IMR-90 (cell line): Measurements from ENCODE around the gene SLC35D1. TPM values are rescaled to one million over a fixed set of nuclear protein-coding genes. Genes with fewer than 3 reads are reported as not detected.
"Not testable (repeated sequence)": the region's sequence is repeated elsewhere in the genome, so short reads cannot be mapped to it uniquely, and the experiment has no call there.

Experiments
- ATAC-seq: fragments of 200-7000 bp; cut with Tn5 transposase; 2 replicates; pipeline ENCODE4 v1.9.1; 2020; ENCODE audit warnings: low read depth, mild to moderate bottlenecking, moderate library complexity
- BruUV-seq: library from RNA; stranded (reverse); fragments of 400-500 nt; replicated peaks from 2 replicates; lab custom pipeline; 2021; lab: Mats Ljungman, UMichigan
- CTCF ChIA-PET: fragments of 300-600 bp; formaldehyde crosslinking; extraction: SDS; loops from one replicate; lab custom pipeline; 2021; ENCODE audit warnings: antibody characterized with exemption; lab: Yijun Ruan, JAX
- POLR2A ChIA-PET: fragments of 300-600 bp; sonication (Branson Sonifier 250); formaldehyde crosslinking; loops from one replicate; lab custom pipeline; 2022; ENCODE audit warnings: antibody characterized with exemption; ENCODE audit not compliant: unreplicated experiment; lab: Charles Lee
- DNase-seq: peaks from one replicate; pipeline ENCODE4 v3.0.0; 2013
- H2AFZ ChIP-seq: replicated peaks from 2 replicates; pipeline ENCODE3; 2013; ENCODE audit warnings: low read length, mild to moderate bottlenecking; ENCODE audit not compliant: poor library complexity
- H2AK5ac ChIP-seq: 2 replicates; pipeline ENCODE4 v1.6.1; 2013; ENCODE audit warnings: low read depth, low read length, inconsistent platforms
- H2AK9ac ChIP-seq: replicated peaks from 2 replicates; pipeline ENCODE3; 2013; ENCODE audit warnings: mild to moderate bottlenecking, low read depth, low read length, moderate library complexity; ENCODE audit not compliant: poor library complexity
- H2BK120ac ChIP-seq: 2 replicates; pipeline ENCODE4 v1.6.1; 2013; ENCODE audit warnings: low read depth, low read length, inconsistent platforms
- H2BK15ac ChIP-seq: 3 replicates; pipeline ENCODE4 v1.6.1; 2013; ENCODE audit warnings: low read depth, low read length, inconsistent platforms
- H2BK20ac ChIP-seq: 2 replicates; pipeline ENCODE4 v1.6.1; 2013; ENCODE audit warnings: low read depth, mild to moderate bottlenecking, inconsistent platforms, low read length, moderate library complexity
- H2BK5ac ChIP-seq: 2 replicates; pipeline ENCODE4 v1.6.1; 2013; ENCODE audit warnings: mild to moderate bottlenecking, low read depth, low read length, inconsistent platforms; ENCODE audit not compliant: poor library complexity, severe bottlenecking
- H3K14ac ChIP-seq: replicated peaks from 2 replicates; pipeline ENCODE4 v1.6.1; 2013; ENCODE audit warnings: low read depth, low read length, inconsistent platforms
- H3K18ac ChIP-seq: 2 replicates; pipeline ENCODE4 v1.6.1; 2013; ENCODE audit warnings: low read depth, low read length, control low read depth
- H3K23ac ChIP-seq: 2 replicates; pipeline ENCODE4 v1.6.1; 2013; ENCODE audit warnings: low read depth, low read length, inconsistent platforms
- H3K27ac ChIP-seq: 2 replicates; pipeline ENCODE4 v1.5.1; 2013; ENCODE audit warnings: mild to moderate bottlenecking, control low read depth, low read length; ENCODE audit not compliant: insufficient read depth
- H3K27me3 ChIP-seq: 2 replicates; pipeline ENCODE4 v1.6.1; 2013; ENCODE audit warnings: low read length; ENCODE audit not compliant: control insufficient read depth, insufficient read depth
- H3K36me3 ChIP-seq: 2 replicates; pipeline ENCODE4 v1.6.1; 2013; ENCODE audit warnings: low read length, mixed read lengths; ENCODE audit not compliant: control insufficient read depth, insufficient read depth
- H3K4ac ChIP-seq: 2 replicates; pipeline ENCODE4 v1.6.1; 2013; ENCODE audit warnings: low read depth, low read length, inconsistent platforms
- H3K4me1 ChIP-seq: 2 replicates; pipeline ENCODE4 v1.6.1; 2013; ENCODE audit warnings: low read length, mixed read lengths; ENCODE audit not compliant: control insufficient read depth, insufficient read depth
- H3K4me2 ChIP-seq: 2 replicates; pipeline ENCODE4 v1.6.1; 2013; ENCODE audit warnings: low read depth, mild to moderate bottlenecking, control low read depth, low read length, moderate library complexity
- H3K4me3 ChIP-seq: 2 replicates; pipeline ENCODE4 v1.5.1; 2013; ENCODE audit warnings: low read depth, mild to moderate bottlenecking, control low read depth, low read length, moderate library complexity; ENCODE audit not compliant: insufficient read depth
- H3K56ac ChIP-seq: 2 replicates; pipeline ENCODE4 v1.6.1; 2013; ENCODE audit warnings: low read length, inconsistent platforms; ENCODE audit not compliant: insufficient read depth; ENCODE audit errors: extremely low read depth
- H3K79me1 ChIP-seq, 2 experiments: 2 replicates each; pipeline ENCODE4 v1.6.1; 2013; ENCODE audit warnings: low read length in 2 of 2, inconsistent platforms in 1 of 2, low read depth in 1 of 2
- H3K9ac ChIP-seq: 2 replicates; pipeline ENCODE4 v1.6.1; 2013; ENCODE audit warnings: low read depth, low read length, control low read depth
- H3K9me1 ChIP-seq: 2 replicates; pipeline ENCODE4 v1.6.1; 2013; ENCODE audit warnings: low read length, inconsistent platforms; ENCODE audit not compliant: insufficient read depth
- H3K9me3 ChIP-seq: 2 replicates; pipeline ENCODE4 v1.6.1; 2013; ENCODE audit warnings: low read length; ENCODE audit not compliant: control insufficient read depth, insufficient read depth
- H4K20me1 ChIP-seq: 2 replicates; pipeline ENCODE4 v1.6.1; 2013; ENCODE audit warnings: low read length, inconsistent platforms; ENCODE audit not compliant: insufficient read depth
- H4K5ac ChIP-seq: 2 replicates; pipeline ENCODE4 v1.6.1; 2013; ENCODE audit warnings: mild to moderate bottlenecking, low read depth, low read length, control low read depth
- H4K8ac ChIP-seq, 2 experiments: 2 replicates each; pipeline ENCODE4 v1.6.1; 2013; ENCODE audit warnings: low read depth in 2 of 2, low read length in 2 of 2, control low read depth in 1 of 2, inconsistent platforms in 1 of 2
- H4K91ac ChIP-seq: 2 replicates; pipeline ENCODE4 v1.6.1; 2013; ENCODE audit warnings: low read depth, low read length, inconsistent platforms; ENCODE audit not compliant: insufficient read depth
- ELK1 ChIP-seq: fragments of 150-350 bp; IDR thresholded peaks from 2 replicates; pipeline ENCODE4 v1.6.1; 2016; ENCODE audit warnings: low read depth, mild to moderate bottlenecking, low read length, moderate library complexity, borderline replicate concordance
- FOS ChIP-seq: fragments of 150-350 bp; IDR thresholded peaks from 2 replicates; pipeline ENCODE4 v1.6.1; 2016; ENCODE audit warnings: low read depth, low read length
- MAZ ChIP-seq: IDR thresholded peaks from 2 replicates; pipeline ENCODE4 v1.6.1; 2012; ENCODE audit warnings: low read depth, mild to moderate bottlenecking, low read length, improper control_type of control experiment, moderate library complexity, borderline replicate concordance
- MXI1 ChIP-seq: IDR thresholded peaks from 2 replicates; pipeline ENCODE4 v1.6.1; 2012; ENCODE audit warnings: low read depth, mild to moderate bottlenecking, low read length, moderate library complexity, borderline replicate concordance
- RFX5 ChIP-seq: IDR thresholded peaks from 2 replicates; pipeline ENCODE4 v1.8.0; 2012; ENCODE audit warnings: low read depth, mild to moderate bottlenecking, low read length, moderate library complexity
- SMC3 ChIP-seq: fragments of 150-350 bp; IDR thresholded peaks from 2 replicates; pipeline ENCODE4 v1.6.1; 2016; ENCODE audit warnings: low read depth, mild to moderate bottlenecking, antibody characterized with exemption, low read length, moderate library complexity
- WGBS, 2 experiments: methylation state at CpG; one replicate each; pipeline versions ENCODE4 v1.1.5 to v1.1.7; 2013; ENCODE audit warnings: missing lambda C conversion rate in 2 of 2; ENCODE audit not compliant: insufficient read length in 1 of 2; ENCODE audit errors: extremely low coverage in 2 of 2; 5-methylcytosine and 5-hydroxymethylcytosine counted together
- dilution Hi-C: fragments of 300-500 bp; cut with HindIII; formaldehyde crosslinking; loops from one replicate; pipeline ENCODE4 v1.14.3; 2018; ENCODE audit warnings: low sequenced_read_pairs; ENCODE audit not compliant: unreplicated experiment
- in situ Hi-C: fragments of 300-500 bp; cut with MboI; formaldehyde crosslinking; loops from 3 replicates; pipeline ENCODE4 v1.14.3; 2019; ENCODE audit warnings: low sequenced_read_pairs, inconsistent platforms, mixed read lengths
- intact Hi-C: fragments of 100-400 bp; cut with micrococcal nuclease; formaldehyde crosslinking; loops from 2 replicates; pipeline ENCODE4 v1.10.0; 2022
- polyA plus RNA-seq, 3 experiments: library from polyadenylated mRNA; depleted of rRNA; stranded (reverse); fragments of >200 nt; gene quantifications; 2 replicates each; pipeline ENCODE4 v1.2.3, GENCODE V29; 2012; ENCODE audit warnings: low replicate concordance in 1 of 3
- total RNA-seq: library from RNA; depleted of rRNA; stranded (reverse); fragments of >200 nt; gene quantifications from 2 replicates; pipeline ENCODE4 v1.2.3, GENCODE V29; 2012

SLC35D1 gene
- total and polyA plus RNA-seq, 2 of the 4 experiments (the other 2 are of a cell fraction) = 7.2 to 16.3 TPM

DNA sequence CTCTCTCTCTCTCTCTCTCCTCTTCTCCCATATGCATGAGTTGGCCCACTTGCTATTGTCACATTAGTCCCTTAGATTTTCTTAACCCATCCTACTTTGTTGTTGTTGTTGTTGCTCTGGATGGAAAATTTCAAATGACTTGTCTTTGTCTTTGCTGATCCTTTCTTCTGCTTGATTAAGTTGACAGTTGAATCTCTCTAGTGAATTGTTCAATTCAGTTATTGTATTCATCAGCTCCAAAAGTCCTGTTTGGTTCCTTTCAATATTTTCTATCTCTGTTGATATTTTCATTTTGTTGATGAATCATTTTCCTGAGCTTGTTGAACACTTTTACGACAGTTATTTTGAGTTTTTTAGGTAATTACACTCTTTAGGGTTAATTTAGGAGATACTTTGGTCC, 18.8 kb upstream of the SLC35D1 start:
- Histone ChIP-seq H4K91ac (no peak overlapping the region), H3K9me3 (peaks cover 7% of the 10 kb centered on the region), H4K5ac (no peak overlapping the region), H3K36me3 (no peaks in the 10 kb centered on the region), H3K9me1 (no peaks in the 10 kb centered on the region), H4K20me1 (no peaks in the 10 kb centered on the region), H3K14ac (no peak overlapping the region), H3K4me1 (no peaks in the 10 kb centered on the region), H2AK5ac (no peak overlapping the region), H3K9ac (no peak overlapping the region), H2AFZ (no peak overlapping the region), H3K23ac (no peak overlapping the region), H2AK9ac (no peak overlapping the region), H2BK20ac (no peak overlapping the region), H3K4me2 (no peak overlapping the region), H3K27me3 (peaks cover 5% of the 10 kb centered on the region; the same call in 1 of the 2 replicates), H3K27ac (no peak overlapping the region), H3K18ac (no peak overlapping the region), H3K4ac (no peak overlapping the region), H3K56ac (no peak overlapping the region), H2BK5ac (no peak overlapping the region), H2BK15ac (no peak overlapping the region), H3K4me3 (no peak overlapping the region), H3K79me1 (no peaks in the 10 kb centered on the region), H2BK120ac (no peak overlapping the region), H4K8ac (no peak overlapping the region)
- POLR2A ChIA-PET = interaction anchor here (0.6 kb wide), 1 partner anchor 103 kb away, joined by 5 read pairs; no protein-coding TSS in a partner anchor
- intact Hi-C loops (no loop called here), in situ Hi-C loops (no loop called here), dilution Hi-C loops (no loop called here)
- no TSS peak for BruUV-seq
- TF ChIP-seq FOS = no peak
- no peak for TF ChIP-seq MXI1
- no peak for TF ChIP-seq RFX5
- no peak for TF ChIP-seq ELK1
- no peak for TF ChIP-seq SMC3
- TF ChIP-seq MAZ = no peak
- ATAC-seq = no peak
- no CpG with 5 or more reads among the region's 1 CpG for whole genome bisulfite sequencing, 2 experiments
- DNase-seq = no peak
- CTCF ChIA-PET = no interaction called here

DNA sequence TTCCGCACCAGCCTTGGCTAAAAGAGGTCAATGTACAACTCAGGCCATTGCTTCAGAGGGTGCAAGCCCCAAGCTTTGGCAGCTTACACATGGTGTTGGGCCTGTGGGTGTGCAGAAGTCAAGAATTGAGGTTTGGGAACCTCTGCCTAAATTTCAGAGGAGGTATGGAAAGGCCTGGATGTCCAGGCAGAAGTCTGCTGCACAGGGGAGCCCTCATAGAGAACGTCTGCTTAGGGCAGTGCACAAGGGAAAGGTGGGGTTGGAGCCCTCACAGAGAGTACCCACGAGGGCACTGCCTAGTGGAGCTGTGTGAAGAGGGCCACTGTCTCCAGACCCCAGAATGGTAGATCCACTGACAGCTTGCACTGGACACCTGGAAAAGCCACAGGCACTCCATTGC, 13.7 kb upstream of the SLC35D1 start:
- H3K36me3 ChIP-seq, dilution Hi-C loops, DNase-seq, H2AK9ac ChIP-seq, H4K20me1 ChIP-seq, H2BK20ac ChIP-seq, H2BK5ac ChIP-seq, CTCF ChIA-PET, H3K14ac ChIP-seq, H3K18ac ChIP-seq, H3K4me1 ChIP-seq, H3K4me3 ChIP-seq, ATAC-seq, H4K91ac ChIP-seq, H4K5ac ChIP-seq, H2BK120ac ChIP-seq, H2BK15ac ChIP-seq, H2AK5ac ChIP-seq, BruUV-seq, H3K4me2 ChIP-seq, H3K9ac ChIP-seq, H4K8ac ChIP-seq, H3K4ac ChIP-seq, H3K9me3 ChIP-seq, H3K56ac ChIP-seq, H3K79me1 ChIP-seq, POLR2A ChIA-PET, H3K27ac ChIP-seq, H3K23ac ChIP-seq, H3K27me3 ChIP-seq, in situ Hi-C loops, H3K9me1 ChIP-seq, H2AFZ ChIP-seq: not testable (repeated sequence)
- intact Hi-C loops = loop anchor here (10.0 kb wide), 1 partner anchor 47 kb away; no protein-coding TSS in a partner anchor
- 100% methylated on average over 1 of the region's 3 CpGs; no CpG with 5 or more reads in 1 of the 2 experiments for WGBS, 2 experiments
